Neural crest cell (in vitro differentiated cells): ENCODE data around the gene HOXD8. TPM values are rescaled to one million over a fixed set of nuclear protein-coding genes. Genes with fewer than 3 reads are reported as not detected.

Experiments used
- DNase-seq: peaks from one replicate; pipeline ENCODE4 v3.0.0; 2021; ENCODE audit warnings: low read depth, mixed read lengths, low spot score
- H3K27ac Mint-ChIP-seq: one replicate; pipeline ENCODE4 v1.8.0; 2021; ENCODE audit warnings: mild to moderate bottlenecking, mixed read lengths; ENCODE audit not compliant: unreplicated experiment
- H3K27me3 Mint-ChIP-seq: 2 replicates; pipeline ENCODE4 v1.8.0; 2021; ENCODE audit warnings: low read depth, mild to moderate bottlenecking, mixed read lengths
- H3K36me3 Mint-ChIP-seq: 2 replicates; pipeline ENCODE4 v1.8.0; 2021; ENCODE audit warnings: low read depth, mild to moderate bottlenecking, mixed read lengths
- H3K4me1 Mint-ChIP-seq: 2 replicates; pipeline ENCODE4 v1.8.0; 2021; ENCODE audit warnings: mixed read lengths
- H3K4me3 Mint-ChIP-seq: one replicate; pipeline ENCODE4 v1.8.0; 2021; ENCODE audit warnings: mild to moderate bottlenecking, mixed read lengths
- H3K9me3 Mint-ChIP-seq: 2 replicates; pipeline ENCODE4 v1.8.0; 2021; ENCODE audit warnings: mixed read lengths
- total RNA-seq: library from RNA; stranded (reverse); gene quantifications from 2 replicates; pipeline ENCODE4 v1.2.1, GENCODE V29; 2021
- TF ChIP-seq, protein P1 (sequence below): fragments of 200-600 bp; sonication (generic); conservative IDR thresholded peaks from 2 replicates; pipeline ENCODE4 v1.5.0; 2021; ENCODE audit warnings: antibody characterized with exemption, mild to moderate bottlenecking

Gene HOXD8
- total RNA-seq, 1 donor from 2014 or later = not detected

DNA sequence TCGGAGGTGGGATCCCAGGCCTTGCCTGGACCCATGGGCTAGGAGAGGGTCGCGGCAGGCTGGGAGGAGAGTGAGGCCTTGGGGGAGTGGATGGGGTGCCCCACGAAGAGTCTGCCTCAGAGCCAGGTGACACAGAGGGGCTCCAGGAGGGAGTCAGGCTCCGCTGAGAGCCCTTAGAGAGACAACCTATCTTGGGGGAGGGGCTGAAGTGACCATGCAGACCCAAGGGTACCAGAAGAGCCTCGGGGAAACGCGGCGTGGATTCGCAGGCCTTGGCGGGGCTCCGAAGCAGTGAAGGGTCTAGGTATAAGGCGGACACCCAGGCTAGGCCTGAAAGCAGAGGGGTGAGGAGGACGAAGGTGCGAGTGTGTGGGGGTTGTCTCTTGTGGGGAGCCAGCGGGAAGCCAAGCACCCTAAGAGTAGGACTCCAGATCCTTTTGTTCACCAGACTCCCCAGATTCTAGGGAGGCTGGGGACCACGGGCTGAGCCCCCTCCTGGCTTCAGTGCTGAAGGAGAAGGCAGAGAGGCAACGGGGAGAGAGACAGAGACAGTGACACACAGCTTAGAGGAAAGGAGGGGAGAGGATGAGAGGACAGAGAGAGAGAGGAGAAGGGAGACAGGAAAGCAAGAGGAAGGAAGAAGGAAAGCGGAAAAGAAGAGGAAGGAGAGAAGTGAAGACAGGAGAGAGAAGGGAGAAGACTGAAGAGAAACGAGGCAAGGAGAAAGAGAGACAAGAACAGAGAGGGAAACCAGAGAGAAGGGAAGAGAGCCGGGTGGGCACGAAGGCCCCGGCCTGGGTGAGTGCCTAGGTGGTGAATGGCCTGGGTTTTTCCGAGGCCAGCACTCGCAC, 23.6 kb upstream of the HOXD8 start:
- H3K4me1 Mint-ChIP-seq = peaks cover 13% of the 10 kb centered on the region
- H3K4me3 Mint-ChIP-seq = peak overlapping the region; percentile 5
- TF ChIP-seq, protein P1, sequence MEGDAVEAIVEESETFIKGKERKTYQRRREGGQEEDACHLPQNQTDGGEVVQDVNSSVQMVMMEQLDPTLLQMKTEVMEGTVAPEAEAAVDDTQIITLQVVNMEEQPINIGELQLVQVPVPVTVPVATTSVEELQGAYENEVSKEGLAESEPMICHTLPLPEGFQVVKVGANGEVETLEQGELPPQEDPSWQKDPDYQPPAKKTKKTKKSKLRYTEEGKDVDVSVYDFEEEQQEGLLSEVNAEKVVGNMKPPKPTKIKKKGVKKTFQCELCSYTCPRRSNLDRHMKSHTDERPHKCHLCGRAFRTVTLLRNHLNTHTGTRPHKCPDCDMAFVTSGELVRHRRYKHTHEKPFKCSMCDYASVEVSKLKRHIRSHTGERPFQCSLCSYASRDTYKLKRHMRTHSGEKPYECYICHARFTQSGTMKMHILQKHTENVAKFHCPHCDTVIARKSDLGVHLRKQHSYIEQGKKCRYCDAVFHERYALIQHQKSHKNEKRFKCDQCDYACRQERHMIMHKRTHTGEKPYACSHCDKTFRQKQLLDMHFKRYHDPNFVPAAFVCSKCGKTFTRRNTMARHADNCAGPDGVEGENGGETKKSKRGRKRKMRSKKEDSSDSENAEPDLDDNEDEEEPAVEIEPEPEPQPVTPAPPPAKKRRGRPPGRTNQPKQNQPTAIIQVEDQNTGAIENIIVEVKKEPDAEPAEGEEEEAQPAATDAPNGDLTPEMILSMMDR = no peak
- H3K9me3 Mint-ChIP-seq = no peaks in the 10 kb centered on the region
- DNase-seq = no peak
- peaks cover 4% of the 10 kb centered on the region for H3K36me3 Mint-ChIP-seq
- H3K27me3 Mint-ChIP-seq = peaks cover 93% of the 10 kb centered on the region
- H3K27ac Mint-ChIP-seq = no peak overlapping the region

DNA sequence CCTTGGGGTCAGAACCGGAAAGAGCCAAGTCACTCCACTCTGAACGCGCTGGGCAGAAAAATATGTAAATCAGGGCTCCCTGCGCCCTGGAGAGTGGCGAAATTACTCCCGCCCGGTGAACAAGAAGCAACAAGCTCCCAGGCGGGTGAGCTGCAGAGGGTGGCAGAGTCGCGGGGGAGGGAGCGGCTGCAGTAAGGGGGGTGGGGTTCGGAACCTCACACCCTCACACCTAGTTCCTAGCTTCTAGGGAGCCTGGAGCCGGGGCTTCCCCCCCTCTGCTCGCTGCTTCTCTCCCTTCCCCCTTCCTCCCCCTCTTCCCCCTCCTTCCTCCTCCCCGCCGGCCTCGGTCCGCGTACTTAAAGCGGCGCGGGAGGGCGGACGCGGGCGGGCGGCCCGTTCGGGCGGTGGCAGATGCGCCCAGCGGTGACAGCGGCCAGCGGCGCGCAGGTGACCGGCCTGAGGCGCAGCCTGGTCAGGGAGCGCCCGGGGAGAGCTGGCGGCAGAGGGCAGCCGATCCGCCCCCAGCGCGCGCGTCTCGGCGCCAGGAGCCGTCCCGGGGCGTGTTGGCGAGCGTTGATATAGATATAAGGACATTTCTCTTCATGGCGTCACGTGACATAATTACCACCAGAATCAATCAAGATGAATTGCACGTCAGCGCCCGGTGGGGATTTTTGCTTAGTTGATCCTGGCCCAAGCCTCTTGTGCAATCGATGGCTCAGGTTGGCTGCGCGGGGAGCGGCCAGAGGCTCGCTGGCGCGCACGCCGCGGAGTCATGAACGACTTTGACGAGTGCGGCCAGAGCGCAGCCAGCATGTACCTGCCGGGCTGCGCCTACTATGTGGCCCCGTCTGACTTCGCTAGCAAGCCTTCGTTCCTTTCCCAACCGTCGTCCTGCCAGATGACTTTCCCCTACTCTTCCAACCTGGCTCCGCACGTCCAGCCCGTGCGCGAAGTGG, 22.6 kb upstream of the HOXD8 start, which contains the start of gene HOXD11:
TSS of gene HOXD11 (plus strand) at position 700 of the 959 bp plus-strand sequence. CDS start at position 776, 76 bp downstream.
- H3K4me3 Mint-ChIP-seq = peak within 1 kb of the TSS; percentile 23
- H3K4me1 Mint-ChIP-seq = peaks cover 13% of the 10 kb centered on the region
- H3K9me3 Mint-ChIP-seq = no peaks in the 10 kb centered on the region
- peaks cover 93% of the 10 kb centered on the region for H3K27me3 Mint-ChIP-seq
- DNase-seq = no peak
- TF ChIP-seq, protein P1 = no peak
- H3K27ac Mint-ChIP-seq = no peak within 1 kb of the TSS
- peaks cover 7% of the 10 kb centered on the region for H3K36me3 Mint-ChIP-seq

DNA sequence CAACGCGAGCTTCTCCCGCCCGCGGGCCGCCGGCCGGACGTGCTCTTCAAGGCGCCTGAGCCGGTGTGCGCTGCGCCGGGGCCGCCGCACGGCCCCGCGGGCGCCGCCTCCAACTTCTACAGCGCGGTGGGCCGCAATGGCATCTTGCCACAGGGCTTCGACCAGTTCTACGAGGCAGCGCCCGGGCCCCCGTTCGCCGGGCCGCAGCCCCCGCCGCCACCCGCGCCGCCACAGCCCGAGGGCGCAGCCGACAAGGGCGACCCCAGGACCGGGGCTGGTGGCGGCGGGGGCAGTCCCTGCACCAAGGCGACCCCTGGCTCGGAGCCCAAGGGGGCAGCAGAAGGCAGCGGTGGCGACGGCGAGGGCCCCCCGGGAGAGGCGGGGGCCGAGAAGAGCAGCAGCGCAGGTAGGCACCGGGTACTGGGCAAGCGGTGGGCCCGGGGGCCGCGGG, 21.7 kb upstream of the HOXD8 start:
- H3K36me3 Mint-ChIP-seq = peaks cover 7% of the 10 kb centered on the region
- peaks cover 13% of the 10 kb centered on the region for H3K4me1 Mint-ChIP-seq
- H3K27ac Mint-ChIP-seq = no peak overlapping the region
- TF ChIP-seq, protein P1 = no peak
- DNase-seq = no peak
- H3K27me3 Mint-ChIP-seq = peaks cover 93% of the 10 kb centered on the region
- H3K4me3 Mint-ChIP-seq = no peak overlapping the region
- H3K9me3 Mint-ChIP-seq = no peaks in the 10 kb centered on the region

DNA sequence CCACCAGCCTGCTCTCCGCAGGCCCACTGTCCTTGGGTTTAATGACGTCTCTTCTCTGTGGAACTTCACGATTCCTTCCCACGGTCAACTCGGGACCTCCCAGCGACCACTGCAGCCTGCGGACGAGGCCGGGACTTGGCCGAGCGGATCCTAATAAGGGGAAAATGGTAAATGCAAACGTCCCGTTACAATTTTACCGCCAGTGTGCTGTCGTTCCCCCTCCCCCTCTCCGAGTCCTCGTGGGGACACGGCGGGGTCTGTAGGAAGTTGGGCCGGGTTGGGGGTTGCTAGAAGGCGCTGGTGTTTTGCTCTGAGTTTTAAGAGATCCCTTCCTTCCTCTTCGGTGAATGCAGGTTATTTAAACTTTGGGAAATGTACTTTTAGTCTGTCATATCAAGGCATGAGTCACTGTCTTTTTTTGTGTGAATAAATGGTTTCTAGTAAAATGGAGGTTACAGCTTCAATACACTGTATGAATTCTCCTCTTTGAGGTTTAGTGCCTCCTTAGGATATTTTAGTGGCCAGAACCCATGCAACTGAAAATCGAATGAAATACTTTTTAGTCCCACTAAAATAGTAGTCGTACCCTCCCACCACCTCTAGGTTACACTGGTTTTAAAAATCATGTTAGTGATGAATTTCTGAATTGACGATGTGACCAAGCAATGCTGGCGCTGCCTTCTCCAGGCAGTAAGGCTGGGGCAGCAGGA, 20.2 kb upstream of the HOXD8 start:
- DNase-seq = no peak
- H3K9me3 Mint-ChIP-seq = no peaks in the 10 kb centered on the region
- no peak overlapping the region for H3K27ac Mint-ChIP-seq

More for the DNA sequence above, 20.2 kb upstream of the HOXD8 start:
- peaks cover 7% of the 10 kb centered on the region for H3K36me3 Mint-ChIP-seq
- peaks cover 93% of the 10 kb centered on the region for H3K27me3 Mint-ChIP-seq
- peak overlapping the region; percentile 1 for H3K4me3 Mint-ChIP-seq
- TF ChIP-seq, protein P1 = no peak
- H3K4me1 Mint-ChIP-seq = peaks cover 13% of the 10 kb centered on the region
